ENCODE results near the gene ESRRA. TPM values are rescaled to one million over a fixed set of nuclear protein-coding genes. Genes with fewer than 3 reads are reported as not detected.

The ESRRA gene
- total RNA-seq, 2 donors from 2014 or later: 40.5 to 42.4 TPM

GRCh38 chr11:64340671-64341335 is 35.5 kb downstream of the ESRRA start:
- Mint-ChIP-seq H3K27me3 (ENCODE audit: low read depth) (no peaks in the 10 kb centered on the region), H3K36me3 (ENCODE audit: insufficient read depth in 2 of 2) (peaks cover under 1 to 17% of the 10 kb centered on the region in 2 donors), H3K27ac (peak overlapping the region; percentile 97), H3K4me1 (ENCODE audit: low read depth) (peaks cover 58% of the 10 kb centered on the region), H3K4me3 (peak overlapping the region; percentile 87 to 96), H3K9me3 (no peaks in the 10 kb centered on the region)
- ATAC-seq (replicated peaks in 1 of 2) (peak; percentile 55 to 56), DNase-seq (peak; percentile 86 to 87)

DNA sequence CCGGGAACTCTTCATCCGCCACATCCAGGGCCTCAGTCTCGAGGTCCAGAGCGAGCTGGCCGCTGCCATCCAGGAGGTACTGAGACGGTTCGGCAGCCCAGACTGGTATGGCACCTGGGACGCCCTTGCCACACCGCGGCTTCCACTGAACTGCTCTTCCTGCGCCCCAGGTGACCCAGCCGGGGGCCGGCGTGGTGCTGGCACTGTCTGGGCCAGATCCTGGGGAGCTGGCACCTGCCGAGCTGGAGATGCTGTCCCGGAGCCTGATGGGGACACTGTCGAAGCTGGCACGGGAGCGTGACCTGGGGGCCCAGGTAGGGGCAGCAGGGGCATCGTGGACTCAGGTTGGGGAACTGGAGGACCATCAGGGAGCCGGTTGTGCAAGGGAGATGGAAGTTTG is 36.1 kb downstream of the ESRRA start:
- no peaks in the 10 kb centered on the region for H3K9me3 Mint-ChIP-seq
- peaks cover 58% of the 10 kb centered on the region for H3K4me1 Mint-ChIP-seq (ENCODE audit: low read depth)

GRCh38 chr11:64341851-64342791 is 36.8 kb downstream of the ESRRA start:
- H3K4me3 Mint-ChIP-seq: peak overlapping the region; percentile 30 to 96
- H3K27me3 Mint-ChIP-seq (ENCODE audit: low read depth): no peaks in the 10 kb centered on the region
- H3K36me3 Mint-ChIP-seq (ENCODE audit: insufficient read depth in 2 of 2): peaks cover 2 to 17% of the 10 kb centered on the region in 2 donors
- no peak overlapping the region for H3K27ac Mint-ChIP-seq
- peaks cover 58% of the 10 kb centered on the region for H3K4me1 Mint-ChIP-seq (ENCODE audit: low read depth)
- ATAC-seq (replicated peaks in 1 of 2) (peak; percentile 81 to 87), DNase-seq (peak; percentile 95 to 96)
- no peaks in the 10 kb centered on the region for H3K9me3 Mint-ChIP-seq

More for the DNA sequence above, 36.1 kb downstream of the ESRRA start:
- ATAC-seq (replicated peaks in 1 of 2) (no peak), DNase-seq (no peak)
- H3K27ac Mint-ChIP-seq: no peak overlapping the region
- peaks cover 2 to 17% of the 10 kb centered on the region in 2 donors for H3K36me3 Mint-ChIP-seq (ENCODE audit: insufficient read depth in 2 of 2)
- no peaks in the 10 kb centered on the region for H3K27me3 Mint-ChIP-seq (ENCODE audit: low read depth)
- H3K4me3 Mint-ChIP-seq: peak overlapping the region; percentile 87 to 96

- H3K27me3 Mint-ChIP-seq (ENCODE audit: low read depth): no peaks in the 10 kb centered on the region
- peak overlapping the region; percentile 1 to 96 for H3K4me3 Mint-ChIP-seq
- peaks cover 54% of the 10 kb centered on the region for H3K4me1 Mint-ChIP-seq (ENCODE audit: low read depth)
- no peak for DNase-seq
- H3K36me3 Mint-ChIP-seq (ENCODE audit: insufficient read depth in 2 of 2): peaks cover 4 to 15% of the 10 kb centered on the region in 2 donors
- no peak overlapping the region for H3K27ac Mint-ChIP-seq
- ATAC-seq (replicated peaks in 1 of 2): no peak
- no peaks in the 10 kb centered on the region for H3K9me3 Mint-ChIP-seq
Observed at GRCh38 chr11:64342869-64343745, 37.8 kb downstream of the ESRRA start.

- Mint-ChIP-seq H3K27ac (no peak overlapping the region), H3K36me3 (ENCODE audit: insufficient read depth in 2 of 2) (peaks cover 4 to 15% of the 10 kb centered on the region in 2 donors), H3K4me1 (ENCODE audit: low read depth) (peaks cover 45% of the 10 kb centered on the region), H3K27me3 (ENCODE audit: low read depth) (no peaks in the 10 kb centered on the region), H3K4me3 (no peak overlapping the region), H3K9me3 (no peaks in the 10 kb centered on the region)
- peak in 1 of 2 donors; percentile 30 for DNase-seq
- no peak for ATAC-seq (replicated peaks in 1 of 2)
Observed at GRCh38 chr11:64343767-64344559, 38.6 kb downstream of the ESRRA start.

- peaks cover 4 to 11% of the 10 kb centered on the region in 2 donors for H3K36me3 Mint-ChIP-seq (ENCODE audit: insufficient read depth in 2 of 2)
- no peaks in the 10 kb centered on the region for H3K9me3 Mint-ChIP-seq
- no peak overlapping the region for H3K4me3 Mint-ChIP-seq
- DNase-seq (no peak), ATAC-seq (replicated peaks in 1 of 2) (no peak)
- no peak overlapping the region for H3K27ac Mint-ChIP-seq
- H3K4me1 Mint-ChIP-seq (ENCODE audit: low read depth): peaks cover 37% of the 10 kb centered on the region
- no peaks in the 10 kb centered on the region for H3K27me3 Mint-ChIP-seq (ENCODE audit: low read depth)
Observed at GRCh38 chr11:64344787-64345186, 39.5 kb downstream of the ESRRA start.

DNA sequence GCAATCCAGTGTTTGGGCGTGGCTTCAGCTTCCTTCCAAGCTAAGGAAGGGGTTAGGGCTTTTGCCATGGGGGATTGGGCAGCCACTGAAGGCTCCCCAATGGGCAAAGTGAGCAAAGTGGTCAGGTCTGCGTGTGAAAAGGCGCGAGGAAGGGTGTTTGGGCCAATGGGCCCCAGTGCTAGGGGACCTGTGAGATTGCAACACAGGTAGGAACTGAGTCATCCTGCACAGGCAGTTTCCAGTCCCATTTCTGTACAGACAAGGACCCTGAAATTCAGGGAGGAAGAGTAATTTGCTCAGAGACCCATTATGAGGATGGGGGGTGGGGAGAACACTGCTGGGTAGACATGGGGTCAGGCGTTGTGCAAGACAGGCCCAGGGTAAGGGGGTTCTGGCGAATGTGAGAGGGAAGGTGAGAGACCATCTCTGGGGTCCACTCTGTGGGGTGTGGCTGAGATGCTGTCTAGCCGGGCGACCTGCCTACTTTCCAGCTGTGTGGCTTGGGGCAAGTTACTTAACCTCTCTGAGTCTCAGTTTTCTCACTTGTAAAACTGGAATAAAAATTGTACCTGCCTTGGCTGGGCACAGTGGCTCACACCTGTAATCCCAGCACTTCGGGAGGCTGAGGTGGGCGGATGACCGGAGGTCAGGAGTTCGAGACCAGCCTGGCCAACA is 42.0 kb downstream of the ESRRA start:
- Mint-ChIP-seq H3K27me3 (ENCODE audit: low read depth) (no peaks in the 10 kb centered on the region), H3K9me3 (no peaks in the 10 kb centered on the region), H3K4me1 (ENCODE audit: low read depth) (peaks cover 21% of the 10 kb centered on the region), H3K27ac (no peak overlapping the region), H3K4me3 (no peak overlapping the region), H3K36me3 (ENCODE audit: insufficient read depth in 2 of 2) (peaks cover 4 to 12% of the 10 kb centered on the region in 2 donors)
- no peak for DNase-seq
- ATAC-seq (replicated peaks in 1 of 2): no peak

- no peaks in the 10 kb centered on the region for H3K9me3 Mint-ChIP-seq
- H3K4me1 Mint-ChIP-seq (ENCODE audit: low read depth): peaks cover 13% of the 10 kb centered on the region
- peaks cover 4 to 12% of the 10 kb centered on the region in 2 donors for H3K36me3 Mint-ChIP-seq (ENCODE audit: insufficient read depth in 2 of 2)
- DNase-seq (no peak), ATAC-seq (replicated peaks in 1 of 2) (no peak)
- H3K27ac Mint-ChIP-seq: no peak overlapping the region
- H3K27me3 Mint-ChIP-seq (ENCODE audit: low read depth): no peaks in the 10 kb centered on the region
- H3K4me3 Mint-ChIP-seq: no peak overlapping the region
Observed at GRCh38 chr11:64348383-64349024, 43.2 kb downstream of the ESRRA start.

- peaks cover 4 to 12% of the 10 kb centered on the region in 2 donors for H3K36me3 Mint-ChIP-seq (ENCODE audit: insufficient read depth in 2 of 2)
- no peaks in the 10 kb centered on the region for H3K9me3 Mint-ChIP-seq
- no peaks in the 10 kb centered on the region for H3K27me3 Mint-ChIP-seq (ENCODE audit: low read depth)
- peaks cover 13% of the 10 kb centered on the region for H3K4me1 Mint-ChIP-seq (ENCODE audit: low read depth)
- H3K27ac Mint-ChIP-seq: no peak overlapping the region
- no peak overlapping the region for H3K4me3 Mint-ChIP-seq
- ATAC-seq (replicated peaks in 1 of 2) (no peak), DNase-seq (no peak)
Observed at GRCh38 chr11:64349025-64349387, 43.7 kb downstream of the ESRRA start.

DNA sequence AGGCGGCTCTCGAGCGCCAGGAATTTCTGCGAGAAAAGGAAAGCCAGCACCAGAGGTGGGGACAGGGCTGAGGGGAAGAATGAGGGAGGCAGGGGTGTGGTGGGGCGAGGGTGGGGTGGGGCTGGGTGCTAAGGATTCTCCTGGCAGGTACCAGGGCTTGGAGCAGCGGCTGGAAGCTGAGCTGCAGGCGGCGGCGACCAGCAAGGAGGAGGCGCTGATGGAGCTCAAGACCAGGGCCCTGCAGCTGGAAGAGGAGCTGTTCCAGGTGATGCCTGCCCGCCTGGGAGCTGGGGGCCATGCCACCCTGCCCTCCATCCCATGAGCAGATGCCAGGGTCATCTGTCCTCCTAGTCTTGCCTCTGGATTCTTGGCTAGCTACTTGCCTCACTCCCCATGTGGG is 44.1 kb downstream of the ESRRA start:
- peaks cover 13% of the 10 kb centered on the region for H3K4me1 Mint-ChIP-seq (ENCODE audit: low read depth)
- no peak for ATAC-seq (replicated peaks in 1 of 2)
- H3K36me3 Mint-ChIP-seq (ENCODE audit: insufficient read depth in 2 of 2): peaks cover 4 to 12% of the 10 kb centered on the region in 2 donors
- no peaks in the 10 kb centered on the region for H3K27me3 Mint-ChIP-seq (ENCODE audit: low read depth)
- no peak overlapping the region for H3K4me3 Mint-ChIP-seq
- no peak for DNase-seq
- no peaks in the 10 kb centered on the region for H3K9me3 Mint-ChIP-seq
- no peak overlapping the region for H3K27ac Mint-ChIP-seq

DNA sequence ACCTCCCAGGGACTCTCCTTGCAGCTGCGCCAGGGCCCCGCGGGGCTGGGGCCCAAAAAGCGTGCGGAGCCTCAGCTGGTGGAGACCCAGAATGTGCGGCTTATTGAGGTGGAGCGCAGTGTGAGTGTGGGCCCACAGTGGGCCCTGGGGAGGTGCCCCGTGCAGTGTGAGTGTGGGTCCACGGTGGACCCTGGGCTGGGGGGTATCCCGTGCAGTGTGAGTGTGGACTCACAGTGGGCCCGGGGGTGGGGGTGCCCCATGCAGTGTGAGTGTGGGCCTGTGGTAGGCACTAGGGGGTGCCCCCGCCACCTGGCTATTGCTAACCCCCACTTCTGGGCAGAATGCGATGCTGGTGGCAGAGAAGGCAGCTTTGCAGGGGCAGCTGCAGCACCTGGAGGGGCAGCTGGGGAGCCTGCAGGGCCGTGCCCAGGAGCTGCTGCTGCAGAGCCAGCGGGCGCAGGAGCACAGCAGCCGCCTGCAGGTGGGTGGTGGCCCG is 45.9 kb downstream of the ESRRA start:
- H3K4me3 Mint-ChIP-seq: no peak overlapping the region
- H3K27ac Mint-ChIP-seq: peak overlapping the region; percentile 20
- peaks cover 2 to 6% of the 10 kb centered on the region in 2 donors for H3K36me3 Mint-ChIP-seq (ENCODE audit: insufficient read depth in 2 of 2)

More for the DNA sequence above, 45.9 kb downstream of the ESRRA start:
- Mint-ChIP-seq H3K27me3 (ENCODE audit: low read depth) (no peaks in the 10 kb centered on the region), H3K9me3 (no peaks in the 10 kb centered on the region), H3K4me1 (ENCODE audit: low read depth) (peaks cover 13% of the 10 kb centered on the region)
- ATAC-seq (replicated peaks in 1 of 2) (no peak), DNase-seq (no peak)

All from activated T-cell treated with anti-CD3 and anti-CD28 coated beads, Interleukin-2, amount 50 U/mL, for 72 hours (primary cell).